GM12865 (cell line): ENCODE results near the gene RASGRF2.
"Not testable (repeated sequence)": the region's sequence is repeated elsewhere in the genome, so short reads cannot be mapped to it uniquely, and the experiment has no call there.

ENCODE experiments used
- DNase-seq: peaks from one replicate; pipeline ENCODE4 v3.0.0; 2010; ENCODE audit warnings: low read depth
- H3K4me3 ChIP-seq: 2 replicates; pipeline ENCODE4 v1.5.1; 2011; ENCODE audit warnings: mild to moderate bottlenecking, low read depth, low read length, control low read depth
- TF ChIP-seq, protein P1 (sequence below): IDR thresholded peaks from 2 replicates; pipeline ENCODE4 v1.5.1; 2011; ENCODE audit warnings: low read length, control low read depth, low read depth, inconsistent platforms; ENCODE audit not compliant: insufficient read depth; ENCODE audit errors: missing control alignments

Gene RASGRF2

GRCh38 chr5:81045389-81045807, 85.2 kb downstream of the RASGRF2 start:
- DNase-seq: no peak
- TF ChIP-seq, protein P1, sequence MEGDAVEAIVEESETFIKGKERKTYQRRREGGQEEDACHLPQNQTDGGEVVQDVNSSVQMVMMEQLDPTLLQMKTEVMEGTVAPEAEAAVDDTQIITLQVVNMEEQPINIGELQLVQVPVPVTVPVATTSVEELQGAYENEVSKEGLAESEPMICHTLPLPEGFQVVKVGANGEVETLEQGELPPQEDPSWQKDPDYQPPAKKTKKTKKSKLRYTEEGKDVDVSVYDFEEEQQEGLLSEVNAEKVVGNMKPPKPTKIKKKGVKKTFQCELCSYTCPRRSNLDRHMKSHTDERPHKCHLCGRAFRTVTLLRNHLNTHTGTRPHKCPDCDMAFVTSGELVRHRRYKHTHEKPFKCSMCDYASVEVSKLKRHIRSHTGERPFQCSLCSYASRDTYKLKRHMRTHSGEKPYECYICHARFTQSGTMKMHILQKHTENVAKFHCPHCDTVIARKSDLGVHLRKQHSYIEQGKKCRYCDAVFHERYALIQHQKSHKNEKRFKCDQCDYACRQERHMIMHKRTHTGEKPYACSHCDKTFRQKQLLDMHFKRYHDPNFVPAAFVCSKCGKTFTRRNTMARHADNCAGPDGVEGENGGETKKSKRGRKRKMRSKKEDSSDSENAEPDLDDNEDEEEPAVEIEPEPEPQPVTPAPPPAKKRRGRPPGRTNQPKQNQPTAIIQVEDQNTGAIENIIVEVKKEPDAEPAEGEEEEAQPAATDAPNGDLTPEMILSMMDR: no peak
- no peak overlapping the region for H3K4me3 ChIP-seq

DNA sequence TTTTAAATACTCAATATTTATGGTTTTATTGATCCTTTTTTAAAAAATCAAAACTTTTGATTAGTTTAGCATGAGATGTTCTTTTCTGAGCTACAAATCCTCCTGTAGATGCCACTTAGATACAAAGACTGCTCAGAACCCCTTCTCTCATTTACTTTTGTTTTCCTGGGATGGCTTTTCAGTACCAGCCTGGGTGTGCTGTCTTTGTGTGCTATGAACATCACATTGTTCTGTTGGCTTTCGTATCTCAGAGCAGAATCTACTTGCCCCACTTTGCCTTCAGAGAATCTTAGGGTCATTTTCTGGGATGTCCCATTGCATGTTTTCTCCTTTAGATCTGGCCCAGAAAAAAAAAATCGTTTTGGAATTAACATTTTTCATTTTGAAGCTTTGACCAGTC, 85.9 kb downstream of the RASGRF2 start:
- no peak overlapping the region for H3K4me3 ChIP-seq
- TF ChIP-seq, protein P1: no peak
- no peak for DNase-seq

DNA sequence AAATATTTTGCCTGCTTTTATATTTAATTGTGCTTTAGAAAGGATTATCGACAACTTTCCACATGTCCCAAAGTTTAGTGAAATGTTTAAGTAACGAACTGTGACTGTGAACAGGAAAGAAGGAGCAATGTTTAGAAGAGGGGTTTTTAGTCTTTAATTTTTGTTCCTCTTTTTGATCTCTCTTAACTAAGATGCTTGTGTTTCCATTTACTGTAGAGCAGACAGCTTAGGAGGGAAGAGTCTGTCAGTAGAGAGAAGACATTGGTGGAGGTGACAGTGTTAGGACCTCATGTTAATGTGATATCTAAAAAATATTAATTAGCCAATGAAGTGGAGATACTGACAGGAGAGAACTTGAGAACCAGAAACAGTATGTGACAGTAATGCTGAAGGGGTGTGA, 92.2 kb downstream of the RASGRF2 start:
- DNase-seq: no peak
- no peak overlapping the region for H3K4me3 ChIP-seq
- TF ChIP-seq, protein P1: no peak

DNA sequence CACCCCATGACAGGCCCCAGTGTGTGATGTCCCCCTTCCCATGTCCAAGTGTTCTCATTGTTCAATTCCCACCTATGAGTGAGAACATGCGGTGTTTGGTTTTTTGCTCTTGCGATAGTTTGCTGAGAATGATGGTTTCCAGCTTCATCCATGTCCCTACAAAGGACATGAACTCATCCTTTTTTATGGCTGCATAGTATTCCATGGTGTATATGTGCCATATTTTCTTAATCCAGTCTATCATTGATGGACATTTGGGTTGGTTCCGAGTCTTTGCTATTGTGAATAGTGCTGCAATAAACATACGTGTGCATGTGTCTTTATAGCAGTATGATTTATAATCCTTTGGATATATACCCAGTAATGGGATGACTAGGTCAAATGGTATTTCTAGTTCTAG, 93.1 kb downstream of the RASGRF2 start:
- not testable (repeated sequence) for DNase-seq, H3K4me3 ChIP-seq

GRCh38 chr5:81058121-81058520, 98.0 kb downstream of the RASGRF2 start:
- DNase-seq: no peak
- TF ChIP-seq, protein P1: no peak
- no peak overlapping the region for H3K4me3 ChIP-seq

- DNase-seq: no peak
- TF ChIP-seq, protein P1: no peak
These were observed 105.3 kb downstream of the RASGRF2 start for GRCh38 chr5:81065492-81065891.

DNA sequence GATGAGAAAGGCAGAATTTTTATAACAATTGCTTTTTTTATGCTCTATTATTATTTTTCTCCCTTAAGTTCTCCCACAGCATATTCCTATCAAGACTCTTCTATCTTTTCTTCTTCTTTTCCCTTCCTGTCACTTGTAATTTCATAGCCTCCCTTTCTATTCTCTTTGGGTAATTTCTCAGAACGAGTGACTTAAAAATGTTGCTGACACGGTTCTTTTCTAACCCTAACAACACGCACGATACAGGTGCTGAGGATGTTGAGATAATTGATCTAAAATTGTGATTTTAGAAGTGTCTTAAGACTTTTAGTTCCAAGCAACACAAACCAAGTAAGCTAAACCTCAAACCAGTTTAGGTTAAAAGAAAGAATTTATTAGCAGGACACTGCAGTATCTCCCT, 105.9 kb downstream of the RASGRF2 start:
- no peak overlapping the region for H3K4me3 ChIP-seq
- TF ChIP-seq, protein P1: no peak
- DNase-seq: no peak

More at GRCh38 chr5:81065492-81065891, 105.3 kb downstream of the RASGRF2 start:
- H3K4me3 ChIP-seq: no peak overlapping the region
